DMS53 treated with DMSO at 0.1 percent for 48 hours (cell line): Measurements from ENCODE around the gene CHADL.
A peak's percentile ranks its signal among the peaks of the same experiment; 100 is the strongest.

ENCODE experiments used
- DNase-seq: peaks from one replicate; lab custom pipeline; 2025; ENCODE audit not compliant: unreplicated experiment; lab: John Stamatoyannopoulos, UW

The CHADL gene

GRCh38 chr22:41231369-41231768, 9.4 kb downstream of the CHADL start:
- DNase-seq = no peak

GRCh38 chr22:41230401-41230785, 10.3 kb downstream of the CHADL start:
- DNase-seq = no peak

- no peak for DNase-seq
Observed at GRCh38 chr22:41229730-41230400, 10.9 kb downstream of the CHADL start.

GRCh38 chr22:41229215-41229614, 11.5 kb downstream of the CHADL start:
- no peak for DNase-seq

- DNase-seq = no peak
Observed at GRCh38 chr22:41226723-41227655, 13.7 kb downstream of the CHADL start.

- DNase-seq = no peak
Observed at GRCh38 chr22:41223535-41223934, 17.2 kb downstream of the CHADL start.

- no peak for DNase-seq
Observed at GRCh38 chr22:41222846-41223507, 17.8 kb downstream of the CHADL start.

- DNase-seq = peak; percentile 65
Observed at GRCh38 chr22:41217553-41218157, 23.1 kb downstream of the CHADL start.

- DNase-seq = peak; percentile 65
Observed at GRCh38 chr22:41216984-41217383, 23.7 kb downstream of the CHADL start.

GRCh38 chr22:41215926-41216325, 24.8 kb downstream of the CHADL start:
- DNase-seq = no peak

GRCh38 chr22:41215409-41215808, 25.3 kb downstream of the CHADL start:
- no peak for DNase-seq

GRCh38 chr22:41206719-41207118, 34.0 kb downstream of the CHADL start:
- no peak for DNase-seq

GRCh38 chr22:41204992-41205900, 35.5 kb downstream of the CHADL start, which contains the start of gene L3MBTL2:
L3MBTL2 (plus strand) TSS chr22:41205312; CDS start chr22:41205363, 51 bp downstream.
- peak; percentile 82 for DNase-seq

GRCh38 chr22:41204066-41204465, 36.7 kb downstream of the CHADL start:
- no peak for DNase-seq

GRCh38 chr22:41203118-41203517, 37.6 kb downstream of the CHADL start:
- no peak for DNase-seq

GRCh38 chr22:41201141-41201540, 39.6 kb downstream of the CHADL start:
- no peak for DNase-seq

- peak; percentile 54 for DNase-seq
Observed at GRCh38 chr22:41198027-41198580, 42.6 kb downstream of the CHADL start.

GRCh38 chr22:41197038-41197972, 43.4 kb downstream of the CHADL start:
- peak; percentile 58 for DNase-seq

- no peak for DNase-seq
Observed at GRCh38 chr22:41193829-41194228, 46.9 kb downstream of the CHADL start.
